Measurements from ENCODE around the gene FGGY. TPM values are rescaled to one million over a fixed set of nuclear protein-coding genes. Genes with fewer than 3 reads are reported as not detected.

FGGY gene
- total RNA-seq, 1 experiment from 2014 or later = 14.6 TPM

GRCh38 chr1:59755069-59755685, 458.3 kb downstream of the FGGY start:
- Histone ChIP-seq H3K23ac (ENCODE audit: insufficient read length, low read depth, low read length) (no peak overlapping the region), H3K9ac (ENCODE audit: extremely low read depth, insufficient read length, low read length) (no peak overlapping the region), H3K18ac (ENCODE audit: insufficient read length, low read depth, low read length) (no peak overlapping the region), H3K4me2 (ENCODE audit: insufficient read depth, insufficient read length, low read length) (no peak overlapping the region), H3K9me3 (ENCODE audit: control insufficient read depth, low read depth, low read length) (no peaks in the 10 kb centered on the region), H4K5ac (ENCODE audit: insufficient read length, low read depth, low read length) (no peak overlapping the region), H2BK20ac (ENCODE audit: low read depth, low read length, poor library complexity, severe bottlenecking) (no peak overlapping the region), H4K8ac (replicated peaks; ENCODE audit: insufficient read length, low read depth, low read length) (no peak overlapping the region), H2AFZ (ENCODE audit: low read length) (no peak overlapping the region), H3K79me1 (ENCODE audit: insufficient read depth, low read depth, low read length, poor library complexity, severe bottlenecking) (no peaks in the 10 kb centered on the region), H3K27me3 (ENCODE audit: insufficient read depth, low read length) (no peaks in the 10 kb centered on the region), H2BK120ac (ENCODE audit: low read depth, low read length, poor library complexity, severe bottlenecking) (no peak overlapping the region), H2BK12ac (ENCODE audit: insufficient read length, low read depth, low read length) (no peak overlapping the region), H3K4ac (ENCODE audit: low read depth, low read length) (no peak overlapping the region), H3K4me1 (ENCODE audit: insufficient read depth, low read length) (no peaks in the 10 kb centered on the region), H3K79me2 (ENCODE audit: insufficient read depth, low read length) (no peaks in the 10 kb centered on the region), H3T11ph (ENCODE audit: low read length) (no peak overlapping the region), H2AK5ac (ENCODE audit: insufficient read length, low read length) (no peak overlapping the region), H3K27ac (ENCODE audit: insufficient read length, low read depth, low read length) (no peak overlapping the region), H3K23me2 (ENCODE audit: insufficient read length, low read depth, low read length, poor library complexity, severe bottlenecking) (peaks cover 6% of the 10 kb centered on the region), H2BK5ac (ENCODE audit: insufficient read length, low read length) (no peak overlapping the region), H2BK15ac (ENCODE audit: low read depth, low read length) (no peak overlapping the region), H4K20me1 (ENCODE audit: control insufficient read depth, insufficient read depth, insufficient read length) (no peaks in the 10 kb centered on the region), H4K91ac (ENCODE audit: insufficient read length, low read depth, low read length) (no peak overlapping the region), H3K14ac (ENCODE audit: insufficient read depth, low read length) (no peak overlapping the region), H3K56ac (ENCODE audit: insufficient read length, low read depth, low read length) (no peak overlapping the region)
- Mint-ChIP-seq H3K27me3 (ENCODE audit: low read depth) (no peaks in the 10 kb centered on the region; the same call in 1 of the 2 replicates), H3K4me1 (0 out of 4 replicates have a peak, but pooled peaks cover 0 to 10% of the 10 kb centered on the region in 2 experiments), H3K36me3 (ENCODE audit: insufficient read depth in 1 of 3, low read depth in 3 of 3) (no peaks in the 10 kb centered on the region), H3K27ac (no peak overlapping the region), H3K4me3 (no peak overlapping the region), H3K9me3 (no peaks in the 10 kb centered on the region)
- WGBS (ENCODE audit: extremely low coverage, insufficient read length, low lambda C conversion rate) = no CpG with 5 or more reads among the region's 9 CpGs
- no peak for DNase-seq
- TF ChIP-seq CTCF (conservative IDR thresholded peaks at IDR 0.05) = no peak
